Measurements from ENCODE around the gene KIF2C.
"Not testable (repeated sequence)": the region's sequence is repeated elsewhere in the genome, so short reads cannot be mapped to it uniquely, and the experiment has no call there.

The KIF2C gene

DNA sequence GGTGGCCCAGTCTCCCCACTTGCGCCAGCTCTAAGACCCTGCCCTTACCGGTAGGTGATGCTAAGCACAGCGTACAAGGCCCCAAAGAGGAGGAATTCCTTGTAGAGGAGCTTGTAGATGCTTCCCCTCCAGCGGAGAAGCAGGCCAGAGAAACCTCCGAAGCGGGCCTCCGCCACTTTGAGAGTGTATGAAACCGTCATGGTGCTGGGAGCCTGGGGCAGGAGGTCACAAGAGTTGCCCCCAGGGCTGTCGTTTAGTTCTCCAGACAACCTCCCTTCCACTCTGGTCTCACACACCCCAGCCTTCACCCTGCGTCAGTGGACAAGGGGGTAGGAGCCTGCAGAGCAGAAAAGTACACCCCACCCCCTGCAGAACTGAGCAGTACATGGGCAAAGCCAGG lies 47.9 kb downstream of the KIF2C start:
- Mint-ChIP-seq H3K27ac (no peak overlapping the region), H3K27me3 (no peaks in the 10 kb centered on the region), H3K36me3 (no peaks in the 10 kb centered on the region), H3K4me1 (peaks cover 23% of the 10 kb centered on the region), H3K4me3 (no peak overlapping the region), H3K9me3 (no peaks in the 10 kb centered on the region)
- ATAC-seq (ENCODE audit: low read depth) (no peak), DNase-seq (ENCODE audit: low spot score in 2 of 2) (no peak)

GRCh38 chr1:44788120-44788860 lies 48.7 kb downstream of the KIF2C start, which contains the start of gene BEST4:
BEST4 (minus strand) TSS chr1:44788170; CDS start chr1:44787705, 465 bp downstream.
- Mint-ChIP-seq H3K9me3 (no peaks in the 10 kb centered on the region), H3K4me3 (no peak within 1 kb of the TSS), H3K36me3 (no peaks in the 10 kb centered on the region), H3K4me1 (peaks cover 21% of the 10 kb centered on the region), H3K27me3 (no peaks in the 10 kb centered on the region), H3K27ac (no peak within 1 kb of the TSS)
- DNase-seq (ENCODE audit: low spot score in 2 of 2), result no peak
- no peak for ATAC-seq (ENCODE audit: low read depth)

- Mint-ChIP-seq H3K9me3 (no peaks in the 10 kb centered on the region), H3K4me3 (no peak overlapping the region), H3K36me3 (no peaks in the 10 kb centered on the region), H3K4me1 (peaks cover 6% of the 10 kb centered on the region), H3K27me3 (no peaks in the 10 kb centered on the region), H3K27ac (peak overlapping the region; percentile 41)
- ATAC-seq (ENCODE audit: low read depth) (no peak), DNase-seq (ENCODE audit: low spot score in 2 of 2) (no peak)
These were observed 51.5 kb downstream of the KIF2C start for GRCh38 chr1:44790968-44791801.

DNA sequence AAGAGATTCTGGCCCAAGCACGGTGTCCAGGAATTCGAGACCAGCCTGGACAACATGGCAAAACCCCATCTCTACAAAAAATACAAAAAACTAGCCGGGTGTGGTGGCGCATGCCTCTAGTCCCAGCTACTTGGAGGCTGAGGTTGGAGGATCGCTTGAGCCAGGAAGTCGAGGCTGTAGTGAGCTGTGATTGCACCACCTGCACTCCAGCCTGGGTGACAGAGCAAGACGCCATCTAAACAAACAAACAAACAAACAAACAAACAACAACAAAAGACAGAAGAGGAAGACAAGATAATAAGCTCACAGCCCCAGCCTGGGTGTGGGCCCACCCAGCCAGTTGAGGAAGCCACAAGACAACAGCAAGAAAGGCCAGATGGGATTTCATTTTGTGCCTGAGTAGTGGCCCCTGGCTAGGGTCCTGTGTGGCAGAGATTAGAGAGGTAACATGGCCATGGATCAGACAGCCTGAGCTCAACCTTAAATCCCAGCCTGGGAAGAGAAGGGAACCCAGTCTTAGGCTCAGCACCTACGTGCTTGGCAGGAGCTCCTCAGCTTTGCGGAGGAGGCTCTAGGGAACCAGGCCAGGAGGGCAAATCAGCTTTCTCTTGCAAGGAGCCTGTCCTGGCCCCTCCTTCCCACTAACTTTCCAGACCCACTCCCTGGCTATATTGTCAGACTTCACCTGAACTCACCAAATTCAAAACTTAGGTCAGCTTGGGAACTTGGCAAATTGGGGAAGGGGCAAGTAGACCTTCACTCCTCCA lies 53.3 kb downstream of the KIF2C start:
- no peak overlapping the region for H3K4me3 Mint-ChIP-seq
- no peak for ATAC-seq (ENCODE audit: low read depth)
- peaks cover 2% of the 10 kb centered on the region for H3K4me1 Mint-ChIP-seq
- peak overlapping the region; percentile 16 for H3K27ac Mint-ChIP-seq
- H3K27me3 Mint-ChIP-seq, result no peaks in the 10 kb centered on the region
- no peaks in the 10 kb centered on the region for H3K36me3 Mint-ChIP-seq
- H3K9me3 Mint-ChIP-seq, result no peaks in the 10 kb centered on the region
- DNase-seq (ENCODE audit: low spot score in 2 of 2), result no peak

GRCh38 chr1:44797886-44798285 lies 58.2 kb downstream of the KIF2C start:
- H3K4me1 Mint-ChIP-seq, result peaks cover 14% of the 10 kb centered on the region
- H3K36me3 Mint-ChIP-seq; H3K9me3 Mint-ChIP-seq; H3K27ac Mint-ChIP-seq; ATAC-seq (ENCODE audit: low read depth); H3K4me3 Mint-ChIP-seq; H3K27me3 Mint-ChIP-seq; DNase-seq (ENCODE audit: low spot score in 2 of 2): not testable (repeated sequence)

GRCh38 chr1:44798481-44799365 lies 59.1 kb downstream of the KIF2C start:
- peak overlapping the region; percentile 32 for H3K4me3 Mint-ChIP-seq
- ATAC-seq (ENCODE audit: low read depth) (no peak), DNase-seq (ENCODE audit: low spot score in 2 of 2) (no peak)
- peaks cover 6% of the 10 kb centered on the region for H3K36me3 Mint-ChIP-seq
- H3K9me3 Mint-ChIP-seq, result no peaks in the 10 kb centered on the region
- peak overlapping the region; percentile 89 for H3K27ac Mint-ChIP-seq
- peaks cover 17% of the 10 kb centered on the region for H3K4me1 Mint-ChIP-seq
- no peaks in the 10 kb centered on the region for H3K27me3 Mint-ChIP-seq

- H3K4me3 Mint-ChIP-seq, result peak within 1 kb of the TSS; percentile 87
- H3K36me3 Mint-ChIP-seq, result peaks cover 8% of the 10 kb centered on the region
- no peaks in the 10 kb centered on the region for H3K9me3 Mint-ChIP-seq
- H3K27me3 Mint-ChIP-seq, result no peaks in the 10 kb centered on the region
- peak within 1 kb of the TSS; percentile 89 for H3K27ac Mint-ChIP-seq
- H3K4me1 Mint-ChIP-seq, result peaks cover 17% of the 10 kb centered on the region
- peak; percentile 96 to 97 for DNase-seq (ENCODE audit: low spot score in 2 of 2)
- ATAC-seq (ENCODE audit: low read depth), result peak; percentile 85
These were observed 60.3 kb downstream of the KIF2C start, which contains the start of gene PLK3 for GRCh38 chr1:44799770-44800584. PLK3 (plus strand) TSS chr1:44800377; CDS start chr1:44800464, 87 bp downstream.

GRCh38 chr1:44801491-44802305 lies 62.1 kb downstream of the KIF2C start:
- Mint-ChIP-seq H3K36me3 (peaks cover 11% of the 10 kb centered on the region), H3K27me3 (no peaks in the 10 kb centered on the region), H3K4me3 (peak overlapping the region; percentile 85), H3K4me1 (peaks cover 17% of the 10 kb centered on the region), H3K27ac (peak overlapping the region; percentile 36), H3K9me3 (no peaks in the 10 kb centered on the region)
- ATAC-seq (ENCODE audit: low read depth), result no peak
- DNase-seq (ENCODE audit: low spot score in 2 of 2), result no peak

GRCh38 chr1:44802306-44803061 lies 62.8 kb downstream of the KIF2C start:
- H3K9me3 Mint-ChIP-seq, result no peaks in the 10 kb centered on the region

DNA sequence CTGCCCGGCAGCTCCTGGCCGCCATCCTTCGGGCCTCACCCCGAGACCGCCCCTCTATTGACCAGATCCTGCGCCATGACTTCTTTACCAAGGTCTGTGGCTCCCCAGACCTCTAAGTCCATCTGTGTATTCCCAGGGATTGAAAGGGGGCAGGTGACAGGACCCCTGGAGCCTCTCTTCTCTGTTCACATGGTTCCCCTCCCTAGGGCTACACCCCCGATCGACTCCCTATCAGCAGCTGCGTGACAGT lies 63.4 kb downstream of the KIF2C start:
- ATAC-seq (ENCODE audit: low read depth) (no peak), DNase-seq (ENCODE audit: low spot score in 2 of 2) (no peak)
- no peaks in the 10 kb centered on the region for H3K27me3 Mint-ChIP-seq
- peaks cover 29% of the 10 kb centered on the region for H3K4me1 Mint-ChIP-seq
- H3K27ac Mint-ChIP-seq, result peak overlapping the region; percentile 36
- H3K9me3 Mint-ChIP-seq, result no peaks in the 10 kb centered on the region
- H3K4me3 Mint-ChIP-seq, result no peak overlapping the region
- peaks cover 11% of the 10 kb centered on the region for H3K36me3 Mint-ChIP-seq

More at GRCh38 chr1:44802306-44803061, 62.8 kb downstream of the KIF2C start:
- H3K36me3 Mint-ChIP-seq, result peaks cover 11% of the 10 kb centered on the region
- no peak for DNase-seq (ENCODE audit: low spot score in 2 of 2)
- ATAC-seq (ENCODE audit: low read depth), result no peak
- H3K4me3 Mint-ChIP-seq, result peak overlapping the region; percentile 37
- no peaks in the 10 kb centered on the region for H3K27me3 Mint-ChIP-seq
- H3K27ac Mint-ChIP-seq, result peak overlapping the region; percentile 36
- H3K4me1 Mint-ChIP-seq, result peaks cover 24% of the 10 kb centered on the region

DNA sequence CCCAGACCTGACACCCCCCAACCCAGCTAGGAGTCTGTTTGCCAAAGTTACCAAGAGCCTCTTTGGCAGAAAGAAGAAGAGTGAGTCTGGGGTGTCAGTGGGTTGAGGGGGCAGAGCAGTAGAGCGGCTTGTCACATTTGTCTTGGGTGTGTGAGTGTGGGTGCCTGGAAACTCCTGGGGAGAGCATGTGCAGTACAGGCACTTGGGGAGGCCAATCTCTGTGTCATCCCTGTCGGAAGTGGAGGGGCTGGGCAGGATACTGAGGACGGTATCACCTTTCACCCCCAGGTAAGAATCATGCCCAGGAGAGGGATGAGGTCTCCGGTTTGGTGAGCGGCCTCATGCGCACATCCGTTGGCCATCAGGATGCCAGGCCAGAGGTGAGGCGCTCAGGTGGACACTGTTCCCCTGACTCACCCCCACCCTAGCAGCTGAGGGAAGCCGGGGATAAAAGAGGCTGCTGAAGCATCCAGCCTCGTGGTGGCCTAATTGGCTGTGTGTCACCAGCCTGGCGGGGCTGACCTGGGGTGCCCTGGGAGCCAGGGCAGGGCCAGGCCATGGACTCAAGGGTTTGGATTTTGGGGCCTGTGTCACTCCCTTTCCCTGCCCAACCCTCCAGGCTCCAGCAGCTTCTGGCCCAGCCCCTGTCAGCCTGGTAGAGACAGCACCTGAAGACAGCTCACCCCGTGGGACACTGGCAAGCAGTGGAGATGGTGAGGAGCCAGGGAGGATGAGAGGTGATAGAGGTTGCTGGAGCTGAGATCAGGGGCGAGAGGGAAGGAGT lies 63.9 kb downstream of the KIF2C start:
- DNase-seq (ENCODE audit: low spot score in 2 of 2), result no peak
- Mint-ChIP-seq H3K4me3 (no peak overlapping the region), H3K27me3 (no peaks in the 10 kb centered on the region), H3K9me3 (no peaks in the 10 kb centered on the region), H3K27ac (peak overlapping the region; percentile 36), H3K36me3 (peaks cover 11% of the 10 kb centered on the region), H3K4me1 (peaks cover 32% of the 10 kb centered on the region)
- ATAC-seq (ENCODE audit: low read depth), result no peak
